ENCODE results near the gene KIF26B.

KIF26B gene

GRCh38 chr1:245677461-245678240 lies 522.9 kb downstream of the KIF26B start:
- Histone ChIP-seq H3K4me2 (ENCODE audit: insufficient read depth, low read length) (no peak overlapping the region), H3K79me2 (ENCODE audit: insufficient read depth, low read length) (no peaks in the 10 kb centered on the region), H3K4me1 (ENCODE audit: insufficient read depth, low read length) (no peaks in the 10 kb centered on the region), H2AFZ (ENCODE audit: low read depth, low read length) (no peak overlapping the region), H3K9ac (ENCODE audit: low read depth, low read length) (no peak overlapping the region), H4K20me1 (ENCODE audit: insufficient read depth, low read length) (no peaks in the 10 kb centered on the region), H3K36me3 (ENCODE audit: insufficient read depth, low read length) (no peaks in the 10 kb centered on the region), H3K27me3 (ENCODE audit: insufficient read depth, low read length, poor library complexity) (no peaks in the 10 kb centered on the region), H3K27ac (ENCODE audit: low read length) (no peak overlapping the region), H3K4me3 (ENCODE audit: low read depth in 1 of 2, low read length in 2 of 2) (no peak overlapping the region), H3K9me3 (ENCODE audit: insufficient read depth, low read length, severe bottlenecking) (no peaks in the 10 kb centered on the region)
- TF ChIP-seq EZH2 (IDR thresholded peaks at IDR 0.05; ENCODE audit: borderline replicate concordance, low read depth, low read length, severe bottlenecking) = no peak
- TF ChIP-seq, protein P1, sequence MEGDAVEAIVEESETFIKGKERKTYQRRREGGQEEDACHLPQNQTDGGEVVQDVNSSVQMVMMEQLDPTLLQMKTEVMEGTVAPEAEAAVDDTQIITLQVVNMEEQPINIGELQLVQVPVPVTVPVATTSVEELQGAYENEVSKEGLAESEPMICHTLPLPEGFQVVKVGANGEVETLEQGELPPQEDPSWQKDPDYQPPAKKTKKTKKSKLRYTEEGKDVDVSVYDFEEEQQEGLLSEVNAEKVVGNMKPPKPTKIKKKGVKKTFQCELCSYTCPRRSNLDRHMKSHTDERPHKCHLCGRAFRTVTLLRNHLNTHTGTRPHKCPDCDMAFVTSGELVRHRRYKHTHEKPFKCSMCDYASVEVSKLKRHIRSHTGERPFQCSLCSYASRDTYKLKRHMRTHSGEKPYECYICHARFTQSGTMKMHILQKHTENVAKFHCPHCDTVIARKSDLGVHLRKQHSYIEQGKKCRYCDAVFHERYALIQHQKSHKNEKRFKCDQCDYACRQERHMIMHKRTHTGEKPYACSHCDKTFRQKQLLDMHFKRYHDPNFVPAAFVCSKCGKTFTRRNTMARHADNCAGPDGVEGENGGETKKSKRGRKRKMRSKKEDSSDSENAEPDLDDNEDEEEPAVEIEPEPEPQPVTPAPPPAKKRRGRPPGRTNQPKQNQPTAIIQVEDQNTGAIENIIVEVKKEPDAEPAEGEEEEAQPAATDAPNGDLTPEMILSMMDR (IDR thresholded peaks at IDR 0.05; ENCODE audit: borderline replicate concordance, extremely low read depth, low read length, poor library complexity, severe bottlenecking) = no peak
- DNase-seq (no peak), ATAC-seq (ENCODE audit: insufficient read depth, low read depth) (no peak)

DNA sequence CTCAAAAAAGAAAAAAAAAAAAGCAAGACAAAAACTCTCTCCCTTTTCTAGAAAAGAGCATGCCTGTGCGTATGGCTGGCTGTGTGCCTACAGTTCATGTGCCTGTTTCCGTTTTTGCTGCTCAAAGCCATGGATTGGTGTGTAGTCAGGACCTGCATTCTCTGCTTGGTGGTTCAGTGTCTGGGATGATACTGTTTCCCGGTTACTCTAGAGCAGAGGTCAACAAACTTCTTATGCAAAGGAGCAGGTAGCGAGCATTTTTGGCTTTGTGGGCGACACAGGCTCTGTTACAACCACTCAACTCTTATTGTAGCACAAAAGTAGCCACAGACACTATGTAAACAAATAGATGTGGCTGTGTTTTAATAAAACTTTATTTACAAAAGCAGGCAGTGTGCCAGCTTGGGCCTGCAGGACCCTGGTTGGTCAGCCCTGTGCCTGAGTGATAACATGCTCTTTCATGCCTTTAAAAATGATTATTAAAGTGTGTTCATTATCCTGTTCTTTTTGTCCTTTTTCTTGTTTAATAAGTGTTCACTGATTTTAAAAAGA lies 524.2 kb downstream of the KIF26B start:
- Histone ChIP-seq H4K20me1 (ENCODE audit: insufficient read depth, low read length) (no peaks in the 10 kb centered on the region), H3K9ac (ENCODE audit: low read depth, low read length) (no peak overlapping the region), H3K4me3 (ENCODE audit: low read depth in 1 of 2, low read length in 2 of 2) (no peak overlapping the region), H3K27me3 (ENCODE audit: insufficient read depth, low read length, poor library complexity) (no peaks in the 10 kb centered on the region), H3K27ac (ENCODE audit: low read length) (no peak overlapping the region), H3K79me2 (ENCODE audit: insufficient read depth, low read length) (no peaks in the 10 kb centered on the region), H3K9me3 (ENCODE audit: insufficient read depth, low read length, severe bottlenecking) (no peaks in the 10 kb centered on the region), H3K4me1 (ENCODE audit: insufficient read depth, low read length) (no peaks in the 10 kb centered on the region), H3K4me2 (ENCODE audit: insufficient read depth, low read length) (no peak overlapping the region), H3K36me3 (ENCODE audit: insufficient read depth, low read length) (no peaks in the 10 kb centered on the region), H2AFZ (ENCODE audit: low read depth, low read length) (no peak overlapping the region)
- no peak for TF ChIP-seq EZH2 (IDR thresholded peaks at IDR 0.05; ENCODE audit: borderline replicate concordance, low read depth, low read length, severe bottlenecking)
- TF ChIP-seq, protein P1 (IDR thresholded peaks at IDR 0.05; ENCODE audit: borderline replicate concordance, extremely low read depth, low read length, poor library complexity, severe bottlenecking) = no peak
- no peak for ATAC-seq (ENCODE audit: insufficient read depth, low read depth)
- DNase-seq = no peak

GRCh38 chr1:245679821-245680780 lies 525.3 kb downstream of the KIF26B start:
- H3K4me2 ChIP-seq (ENCODE audit: insufficient read depth, low read length) = no peak overlapping the region
- no peak for DNase-seq

More at GRCh38 chr1:245679821-245680780, 525.3 kb downstream of the KIF26B start:
- H3K4me3 ChIP-seq (ENCODE audit: low read depth in 1 of 2, low read length in 2 of 2) = no peak overlapping the region
- no peak for ATAC-seq (ENCODE audit: insufficient read depth, low read depth)
- TF ChIP-seq, protein P1 (IDR thresholded peaks at IDR 0.05; ENCODE audit: borderline replicate concordance, extremely low read depth, low read length, poor library complexity, severe bottlenecking) = no peak
- no peak for TF ChIP-seq EZH2 (IDR thresholded peaks at IDR 0.05; ENCODE audit: borderline replicate concordance, low read depth, low read length, severe bottlenecking)
- no peak overlapping the region for H3K9ac ChIP-seq (ENCODE audit: low read depth, low read length)
- no peaks in the 10 kb centered on the region for H3K4me1 ChIP-seq (ENCODE audit: insufficient read depth, low read length)
- no peaks in the 10 kb centered on the region for H3K9me3 ChIP-seq (ENCODE audit: insufficient read depth, low read length, severe bottlenecking)
- H3K79me2 ChIP-seq (ENCODE audit: insufficient read depth, low read length) = no peaks in the 10 kb centered on the region
- no peaks in the 10 kb centered on the region for H3K27me3 ChIP-seq (ENCODE audit: insufficient read depth, low read length, poor library complexity)
- no peaks in the 10 kb centered on the region for H3K36me3 ChIP-seq (ENCODE audit: insufficient read depth, low read length)
- no peak overlapping the region for H3K27ac ChIP-seq (ENCODE audit: low read length)
- no peaks in the 10 kb centered on the region for H4K20me1 ChIP-seq (ENCODE audit: insufficient read depth, low read length)
- no peak overlapping the region for H2AFZ ChIP-seq (ENCODE audit: low read depth, low read length)

Data from DND-41 (cell line).